ENCODE results near the gene VPS52. TPM values are rescaled to one million over a fixed set of nuclear protein-coding genes. Genes with fewer than 3 reads are reported as not detected.
A peak's percentile ranks its signal among the peaks of the same experiment; 100 is the strongest.

VPS52 gene
- total and polyA plus RNA-seq, 9 of the 15 experiments (the other 6 are each of a cell fraction or from before 2014, with no cell fraction given), result 24.4 to 103 (median 40.2) TPM

DNA sequence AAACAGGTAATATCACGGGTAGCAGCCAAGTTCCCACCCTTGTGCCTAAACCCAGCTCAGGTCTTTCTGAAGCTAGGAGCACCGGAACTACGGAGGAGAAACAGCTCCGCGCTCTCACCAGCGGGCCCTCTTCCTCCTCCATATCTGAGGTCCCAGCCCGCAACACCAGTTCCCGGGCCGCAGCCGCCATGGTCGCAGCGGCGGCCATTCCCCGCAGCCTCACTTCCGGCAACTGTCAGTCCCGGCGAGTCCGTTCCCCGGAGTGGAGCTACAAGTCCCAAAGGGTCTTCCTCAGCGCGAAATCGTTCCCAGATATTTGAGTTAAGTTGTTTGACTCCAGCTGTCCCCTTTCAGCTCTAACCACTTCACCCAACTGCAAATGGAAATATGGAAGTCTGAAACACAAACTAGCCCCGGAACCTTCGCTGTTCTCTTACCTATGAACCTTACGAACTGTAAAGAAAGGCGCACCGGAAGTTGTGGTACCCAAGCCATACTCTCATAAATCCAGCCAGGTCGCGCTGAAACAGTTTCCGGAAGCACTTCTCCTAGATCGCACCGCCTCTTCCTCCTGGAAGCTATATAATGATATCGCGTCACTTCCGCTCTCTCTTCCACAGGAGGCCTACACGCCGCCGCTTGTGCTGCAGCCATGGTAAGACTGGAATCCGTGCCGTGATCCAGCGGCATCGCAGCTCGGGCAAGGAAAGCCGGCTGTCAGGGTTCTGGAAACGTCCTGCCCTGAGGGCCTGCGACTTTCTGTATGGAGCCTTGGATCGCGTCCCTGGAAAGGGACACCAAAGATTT lies at the start of gene VPS52, which contains the start of gene RPS18 (continued):
- TF ChIP-seq SIRT6 (IDR thresholded peaks at IDR 0.05; ENCODE audit: low read depth, low read length) (no peak), PML (IDR thresholded peaks at IDR 0.05; ENCODE audit: low read length) (peak; percentile 98), ZKSCAN3 (CRISPR knock-in tag; IDR thresholded peaks at IDR 0.05) (no peak), GABPB2 (CRISPR knock-in tag; conservative IDR thresholded peaks at IDR 0.05) (no peak), ZNF282 (CRISPR knock-in tag; IDR thresholded peaks at IDR 0.05) (no peak), ZZZ3 (IDR thresholded peaks at IDR 0.05) (peak; percentile 99), TEAD4 (IDR thresholded peaks at IDR 0.05; ENCODE audit: low read length) (peak; percentile 48; the same call in 1 of the 2 replicates), TEAD4 (CRISPR knock-in tag; IDR thresholded peaks at IDR 0.05; ENCODE audit: borderline replicate concordance) (no peak), NCOA6 (IDR thresholded peaks at IDR 0.05) (no peak), HSF4 (CRISPR knock-in tag; IDR thresholded peaks at IDR 0.05; ENCODE audit: borderline replicate concordance) (peak; percentile 62; the same call in 1 of the 2 replicates), ZNF121 (CRISPR knock-in tag; conservative IDR thresholded peaks at IDR 0.05) (no peak; the same call in 1 of the 2 replicates), CHD2 (IDR thresholded peaks at IDR 0.05; ENCODE audit: low read depth, low read length) (peak; percentile 40; the same call in 1 of the 2 replicates), PHF8 (IDR thresholded peaks at IDR 0.05; ENCODE audit: borderline replicate concordance, low read length) (peak; percentile 100), TCF3 (CRISPR knock-in tag; IDR thresholded peaks at IDR 0.05) (peak; percentile 34; the same call in 1 of the 2 replicates), HDAC6 (IDR thresholded peaks at IDR 0.05; ENCODE audit: low read depth, low read length) (peak; percentile 90; the same call in 1 of the 2 replicates), NR1H2 (CRISPR knock-in tag; IDR thresholded peaks at IDR 0.05) (no peak; the same call in 1 of the 2 replicates), ZNF12 (CRISPR knock-in tag; IDR thresholded peaks at IDR 0.05) (peak; percentile 80)
- TF ChIP-seq, protein P1, sequence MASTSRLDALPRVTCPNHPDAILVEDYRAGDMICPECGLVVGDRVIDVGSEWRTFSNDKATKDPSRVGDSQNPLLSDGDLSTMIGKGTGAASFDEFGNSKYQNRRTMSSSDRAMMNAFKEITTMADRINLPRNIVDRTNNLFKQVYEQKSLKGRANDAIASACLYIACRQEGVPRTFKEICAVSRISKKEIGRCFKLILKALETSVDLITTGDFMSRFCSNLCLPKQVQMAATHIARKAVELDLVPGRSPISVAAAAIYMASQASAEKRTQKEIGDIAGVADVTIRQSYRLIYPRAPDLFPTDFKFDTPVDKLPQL (IDR thresholded peaks at IDR 0.05; ENCODE audit: extremely low read depth, insufficient read length), result peak; percentile 59
- TF ChIP-seq, protein P2, sequence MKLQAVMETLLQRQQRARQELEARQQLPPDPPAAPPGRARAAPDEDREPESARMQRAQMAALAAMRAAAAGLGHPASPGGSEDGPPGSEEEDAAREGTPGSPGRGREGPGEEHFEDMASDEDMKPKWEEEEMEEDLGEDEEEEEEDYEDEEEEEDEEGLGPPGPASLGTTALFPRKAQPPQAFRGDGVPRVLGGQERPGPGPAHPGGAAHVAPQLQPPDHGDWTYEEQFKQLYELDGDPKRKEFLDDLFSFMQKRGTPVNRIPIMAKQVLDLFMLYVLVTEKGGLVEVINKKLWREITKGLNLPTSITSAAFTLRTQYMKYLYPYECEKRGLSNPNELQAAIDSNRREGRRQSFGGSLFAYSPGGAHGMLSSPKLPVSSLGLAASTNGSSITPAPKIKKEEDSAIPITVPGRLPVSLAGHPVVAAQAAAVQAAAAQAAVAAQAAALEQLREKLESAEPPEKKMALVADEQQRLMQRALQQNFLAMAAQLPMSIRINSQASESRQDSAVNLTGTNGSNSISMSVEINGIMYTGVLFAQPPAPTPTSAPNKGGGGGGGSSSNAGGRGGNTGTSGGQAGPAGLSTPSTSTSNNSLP (IDR thresholded peaks at IDR 0.05; ENCODE audit: borderline replicate concordance, low read depth, low read length), result no peak
- TF ChIP-seq, protein P3, sequence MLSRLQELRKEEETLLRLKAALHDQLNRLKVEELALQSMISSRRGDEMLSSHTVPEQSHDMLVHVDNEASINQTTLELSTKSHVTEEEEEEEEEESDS (CRISPR knock-in tag; IDR thresholded peaks at IDR 0.05), result no peak
- TF ChIP-seq, protein P4, sequence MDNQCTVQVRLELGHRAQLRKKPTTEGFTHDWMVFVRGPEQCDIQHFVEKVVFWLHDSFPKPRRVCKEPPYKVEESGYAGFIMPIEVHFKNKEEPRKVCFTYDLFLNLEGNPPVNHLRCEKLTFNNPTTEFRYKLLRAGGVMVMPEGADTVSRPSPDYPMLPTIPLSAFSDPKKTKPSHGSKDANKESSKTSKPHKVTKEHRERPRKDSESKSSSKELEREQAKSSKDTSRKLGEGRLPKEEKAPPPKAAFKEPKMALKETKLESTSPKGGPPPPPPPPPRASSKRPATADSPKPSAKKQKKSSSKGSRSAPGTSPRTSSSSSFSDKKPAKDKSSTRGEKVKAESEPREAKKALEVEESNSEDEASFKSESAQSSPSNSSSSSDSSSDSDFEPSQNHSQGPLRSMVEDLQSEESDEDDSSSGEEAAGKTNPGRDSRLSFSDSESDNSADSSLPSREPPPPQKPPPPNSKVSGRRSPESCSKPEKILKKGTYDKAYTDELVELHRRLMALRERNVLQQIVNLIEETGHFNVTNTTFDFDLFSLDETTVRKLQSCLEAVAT (IDR thresholded peaks at IDR 0.05), result peak; percentile 62 to 77; a peak in 3 of 4 replicates
- TF ChIP-seq, protein P5, sequence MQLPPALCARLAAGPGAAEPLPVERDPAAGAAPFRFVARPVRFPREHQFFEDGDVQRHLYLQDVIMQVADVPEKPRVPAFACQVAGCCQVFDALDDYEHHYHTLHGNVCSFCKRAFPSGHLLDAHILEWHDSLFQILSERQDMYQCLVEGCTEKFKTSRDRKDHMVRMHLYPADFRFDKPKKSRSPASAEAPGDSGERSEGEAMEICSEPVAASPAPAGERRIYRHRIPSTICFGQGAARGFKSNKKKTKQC (CRISPR knock-in tag; IDR thresholded peaks at IDR 0.05), result no peak; the same call in none of the 2 replicates
- TF ChIP-seq, protein P6, sequence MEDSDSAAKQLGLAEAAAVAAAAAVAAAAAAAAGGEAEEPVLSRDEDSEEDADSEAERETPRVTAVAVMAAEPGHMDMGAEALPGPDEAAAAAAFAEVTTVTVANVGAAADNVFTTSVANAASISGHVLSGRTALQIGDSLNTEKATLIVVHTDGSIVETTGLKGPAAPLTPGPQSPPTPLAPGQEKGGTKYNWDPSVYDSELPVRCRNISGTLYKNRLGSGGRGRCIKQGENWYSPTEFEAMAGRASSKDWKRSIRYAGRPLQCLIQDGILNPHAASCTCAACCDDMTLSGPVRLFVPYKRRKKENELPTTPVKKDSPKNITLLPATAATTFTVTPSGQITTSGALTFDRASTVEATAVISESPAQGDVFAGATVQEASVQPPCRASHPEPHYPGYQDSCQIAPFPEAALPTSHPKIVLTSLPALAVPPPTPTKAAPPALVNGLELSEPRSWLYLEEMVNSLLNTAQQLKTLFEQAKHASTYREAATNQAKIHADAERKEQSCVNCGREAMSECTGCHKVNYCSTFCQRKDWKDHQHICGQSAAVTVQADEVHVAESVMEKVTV (CRISPR knock-in tag; IDR thresholded peaks at IDR 0.05), result 0 out of 2 replicates have a peak, but pooled peaks have one; percentile 29
